A549 treated with ZK216348 at 1 μM for 4 hours (cell line): ENCODE results near the gene SEMA3D. TPM values are rescaled to one million over a fixed set of nuclear protein-coding genes. Genes with fewer than 3 reads are reported as not detected.

ENCODE experiments used
- total RNA-seq: library from RNA; stranded (reverse); fragments of 200-300 nt; extraction: Qiagen RNA extraction; gene quantifications from 5 replicates; pipeline ENCODE4 v1.2.3, GENCODE V29; 2022; ENCODE audit warnings: low read depth

Gene SEMA3D
- total RNA-seq = 0.13 TPM in 1 of 5 replicates, not detected in the others

GRCh38 chr7:85186521-85187241 is at the start of gene SEMA3D:
Gene SEMA3D, minus strand, starts transcription at chr7:85187056. Its CDS starts 65,165 bp downstream, at chr7:85121891.

